ENCODE measurements around the gene FBXO5. TPM values are rescaled to one million over a fixed set of nuclear protein-coding genes. Genes with fewer than 3 reads are reported as not detected.

The FBXO5 gene
- total and polyA plus RNA-seq, 9 of the 15 experiments (the other 6 are each of a cell fraction or from before 2014, with no cell fraction given), result 17.8 to 89.3 (median 62.9) TPM

DNA sequence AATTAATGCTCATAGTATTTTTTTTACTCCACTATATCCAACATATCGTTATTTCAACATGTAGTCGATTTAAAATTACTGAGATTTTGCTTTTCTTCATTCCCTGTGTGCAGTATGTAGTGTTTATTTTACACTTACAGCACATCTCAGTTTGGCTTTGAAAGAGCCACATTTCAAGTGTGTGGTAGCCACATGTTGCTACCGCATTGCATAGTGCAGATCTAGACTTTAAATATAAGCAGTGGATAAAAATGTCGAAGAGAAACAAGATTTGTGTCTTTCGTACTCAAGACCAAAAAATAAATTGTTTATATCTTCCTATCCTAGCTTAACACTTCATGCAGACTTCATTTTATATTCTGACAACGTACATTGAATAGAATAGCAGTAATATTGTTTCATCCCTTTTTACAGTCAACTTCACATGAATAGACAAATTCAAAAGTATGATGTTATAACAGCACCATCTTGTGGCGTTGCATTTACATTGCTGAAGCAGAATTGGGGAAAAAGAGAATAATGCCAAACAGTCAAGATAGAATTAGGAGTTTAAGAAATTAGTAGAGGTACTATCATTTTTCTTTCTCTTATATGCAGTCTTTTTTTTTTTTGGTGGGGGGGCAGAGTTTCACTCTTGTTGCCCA is 29.9 kb downstream of the FBXO5 start (continued):
- TF ChIP-seq, protein P1, sequence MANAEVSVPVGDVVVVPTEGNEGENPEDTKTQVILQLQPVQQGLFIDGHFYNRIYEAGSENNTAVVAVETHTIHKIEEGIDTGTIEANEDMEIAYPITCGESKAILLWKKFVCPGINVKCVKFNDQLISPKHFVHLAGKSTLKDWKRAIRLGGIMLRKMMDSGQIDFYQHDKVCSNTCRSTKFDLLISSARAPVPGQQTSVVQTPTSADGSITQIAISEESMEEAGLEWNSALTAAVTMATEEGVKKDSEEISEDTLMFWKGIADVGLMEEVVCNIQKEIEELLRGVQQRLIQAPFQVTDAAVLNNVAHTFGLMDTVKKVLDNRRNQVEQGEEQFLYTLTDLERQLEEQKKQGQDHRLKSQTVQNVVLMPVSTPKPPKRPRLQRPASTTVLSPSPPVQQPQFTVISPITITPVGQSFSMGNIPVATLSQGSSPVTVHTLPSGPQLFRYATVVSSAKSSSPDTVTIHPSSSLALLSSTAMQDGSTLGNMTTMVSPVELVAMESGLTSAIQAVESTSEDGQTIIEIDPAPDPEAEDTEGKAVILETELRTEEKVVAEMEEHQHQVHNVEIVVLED (CRISPR knock-in tag; IDR thresholded peaks at IDR 0.05), result no peak
- no peak for TF ChIP-seq ARNT (IDR thresholded peaks at IDR 0.05)
- TF ChIP-seq, protein P2, sequence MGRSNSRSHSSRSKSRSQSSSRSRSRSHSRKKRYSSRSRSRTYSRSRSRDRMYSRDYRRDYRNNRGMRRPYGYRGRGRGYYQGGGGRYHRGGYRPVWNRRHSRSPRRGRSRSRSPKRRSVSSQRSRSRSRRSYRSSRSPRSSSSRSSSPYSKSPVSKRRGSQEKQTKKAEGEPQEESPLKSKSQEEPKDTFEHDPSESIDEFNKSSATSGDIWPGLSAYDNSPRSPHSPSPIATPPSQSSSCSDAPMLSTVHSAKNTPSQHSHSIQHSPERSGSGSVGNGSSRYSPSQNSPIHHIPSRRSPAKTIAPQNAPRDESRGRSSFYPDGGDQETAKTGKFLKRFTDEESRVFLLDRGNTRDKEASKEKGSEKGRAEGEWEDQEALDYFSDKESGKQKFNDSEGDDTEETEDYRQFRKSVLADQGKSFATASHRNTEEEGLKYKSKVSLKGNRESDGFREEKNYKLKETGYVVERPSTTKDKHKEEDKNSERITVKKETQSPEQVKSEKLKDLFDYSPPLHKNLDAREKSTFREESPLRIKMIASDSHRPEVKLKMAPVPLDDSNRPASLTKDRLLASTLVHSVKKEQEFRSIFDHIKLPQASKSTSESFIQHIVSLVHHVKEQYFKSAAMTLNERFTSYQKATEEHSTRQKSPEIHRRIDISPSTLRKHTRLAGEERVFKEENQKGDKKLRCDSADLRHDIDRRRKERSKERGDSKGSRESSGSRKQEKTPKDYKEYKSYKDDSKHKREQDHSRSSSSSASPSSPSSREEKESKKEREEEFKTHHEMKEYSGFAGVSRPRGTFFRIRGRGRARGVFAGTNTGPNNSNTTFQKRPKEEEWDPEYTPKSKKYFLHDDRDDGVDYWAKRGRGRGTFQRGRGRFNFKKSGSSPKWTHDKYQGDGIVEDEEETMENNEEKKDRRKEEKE (IDR thresholded peaks at IDR 0.05; ENCODE audit: borderline replicate concordance in 1 of 2, control insufficient read depth in 1 of 2, low read depth in 2 of 2, low read length in 1 of 2), result no peak
- TF ChIP-seq ELK3 (CRISPR knock-in tag; IDR thresholded peaks at IDR 0.05), result no peak
- TF ChIP-seq ZNF217 (CRISPR knock-in tag; IDR thresholded peaks at IDR 0.05), result no peak
- no peak for TF ChIP-seq PBX2 (CRISPR knock-in tag; IDR thresholded peaks at IDR 0.05; ENCODE audit: low read depth)
- no peak for TF ChIP-seq PBX2 (tag; conservative IDR thresholded peaks at IDR 0.05; ENCODE audit: low read depth)
- TF ChIP-seq, protein P3, sequence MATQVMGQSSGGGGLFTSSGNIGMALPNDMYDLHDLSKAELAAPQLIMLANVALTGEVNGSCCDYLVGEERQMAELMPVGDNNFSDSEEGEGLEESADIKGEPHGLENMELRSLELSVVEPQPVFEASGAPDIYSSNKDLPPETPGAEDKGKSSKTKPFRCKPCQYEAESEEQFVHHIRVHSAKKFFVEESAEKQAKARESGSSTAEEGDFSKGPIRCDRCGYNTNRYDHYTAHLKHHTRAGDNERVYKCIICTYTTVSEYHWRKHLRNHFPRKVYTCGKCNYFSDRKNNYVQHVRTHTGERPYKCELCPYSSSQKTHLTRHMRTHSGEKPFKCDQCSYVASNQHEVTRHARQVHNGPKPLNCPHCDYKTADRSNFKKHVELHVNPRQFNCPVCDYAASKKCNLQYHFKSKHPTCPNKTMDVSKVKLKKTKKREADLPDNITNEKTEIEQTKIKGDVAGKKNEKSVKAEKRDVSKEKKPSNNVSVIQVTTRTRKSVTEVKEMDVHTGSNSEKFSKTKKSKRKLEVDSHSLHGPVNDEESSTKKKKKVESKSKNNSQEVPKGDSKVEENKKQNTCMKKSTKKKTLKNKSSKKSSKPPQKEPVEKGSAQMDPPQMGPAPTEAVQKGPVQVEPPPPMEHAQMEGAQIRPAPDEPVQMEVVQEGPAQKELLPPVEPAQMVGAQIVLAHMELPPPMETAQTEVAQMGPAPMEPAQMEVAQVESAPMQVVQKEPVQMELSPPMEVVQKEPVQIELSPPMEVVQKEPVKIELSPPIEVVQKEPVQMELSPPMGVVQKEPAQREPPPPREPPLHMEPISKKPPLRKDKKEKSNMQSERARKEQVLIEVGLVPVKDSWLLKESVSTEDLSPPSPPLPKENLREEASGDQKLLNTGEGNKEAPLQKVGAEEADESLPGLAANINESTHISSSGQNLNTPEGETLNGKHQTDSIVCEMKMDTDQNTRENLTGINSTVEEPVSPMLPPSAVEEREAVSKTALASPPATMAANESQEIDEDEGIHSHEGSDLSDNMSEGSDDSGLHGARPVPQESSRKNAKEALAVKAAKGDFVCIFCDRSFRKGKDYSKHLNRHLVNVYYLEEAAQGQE (IDR thresholded peaks at IDR 0.05; ENCODE audit: borderline replicate concordance), result peak; percentile 42; the same call in 1 of the 2 replicates
- TF ChIP-seq, protein P3 (CRISPR knock-in tag; IDR thresholded peaks at IDR 0.05; ENCODE audit: low read depth), result no peak
